H54 (cell line): ENCODE measurements around the gene ERP27.

ENCODE experiments used
- DNase-seq: peaks from one replicate; pipeline ENCODE4 v3.0.0; 2011; ENCODE audit warnings: low spot score, mixed read lengths; ENCODE audit not compliant: insufficient read length
- FAIRE-seq: peaks from 3 replicates; lab custom pipeline; 2011; peaks lifted over from hg19 to GRCh38; lab: Jason Lieb, UNC
- POLR2A ChIP-seq: IDR thresholded peaks from 2 replicates; pipeline ENCODE4 v1.6.1; 2011; ENCODE audit warnings: low read depth, mild to moderate bottlenecking, low read length

The ERP27 gene

DNA sequence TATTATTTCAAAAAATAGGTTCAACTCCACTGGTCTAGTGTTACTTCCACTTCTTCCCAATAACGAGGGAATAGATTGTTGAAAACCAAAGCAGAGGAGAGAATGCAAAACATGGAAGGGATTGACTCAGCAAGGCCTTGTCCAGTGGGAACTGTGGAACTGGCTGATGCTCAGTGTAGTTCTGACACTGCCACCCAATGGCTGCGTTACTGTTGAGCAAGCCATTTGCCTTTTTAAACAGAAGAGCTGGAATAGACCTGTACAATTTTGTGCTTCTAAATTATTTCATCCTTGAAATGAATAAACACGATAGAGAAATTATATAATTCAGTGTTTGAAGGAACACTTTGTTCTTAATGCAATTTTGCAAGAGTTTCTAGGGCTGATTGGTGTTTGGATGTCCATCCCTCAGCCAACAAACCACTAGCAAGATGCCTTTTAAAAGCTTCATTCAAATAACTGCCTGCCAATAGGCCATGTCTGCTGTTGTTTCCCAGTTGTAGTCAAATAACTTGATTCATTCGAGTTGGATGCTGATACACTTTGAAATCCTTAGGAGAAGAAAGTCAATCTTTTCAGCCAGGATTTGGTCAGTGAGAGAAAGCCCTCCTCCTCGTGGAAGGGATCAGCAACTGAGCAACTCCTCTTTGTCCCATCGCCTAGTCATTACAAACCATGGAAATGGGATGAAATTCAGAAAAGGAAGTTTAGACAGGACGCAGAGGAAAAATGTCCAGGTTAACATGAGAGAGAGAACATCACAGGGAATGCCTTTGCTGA is 45.4 kb downstream of the ERP27 start:
- no peak for TF ChIP-seq POLR2A
- DNase-seq (no peak), FAIRE-seq (no peak)

DNA sequence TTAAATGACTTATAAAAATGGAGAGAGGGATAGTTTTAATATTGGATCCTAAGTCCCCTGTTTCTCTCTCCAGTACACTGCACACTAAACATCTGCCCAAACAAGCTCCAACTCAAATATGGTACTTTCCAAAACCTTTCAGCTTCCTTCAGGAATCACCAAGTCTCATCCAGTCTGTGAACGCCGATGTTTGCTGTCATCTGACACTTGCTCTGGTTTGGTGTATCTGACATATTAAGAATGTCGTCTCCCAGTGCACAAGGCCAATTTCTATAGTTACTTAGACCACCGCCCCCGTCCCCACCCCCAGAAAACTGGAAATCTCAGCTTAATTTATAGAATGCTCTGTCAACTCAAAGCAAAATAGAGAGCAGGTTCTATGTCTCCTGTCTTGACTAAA is 47.6 kb downstream of the ERP27 start:
- DNase-seq (no peak), FAIRE-seq (no peak)
- TF ChIP-seq POLR2A: no peak

GRCh38 chr12:14886271-14886670 is 52.1 kb downstream of the ERP27 start:
- FAIRE-seq (no peak), DNase-seq (no peak)
- TF ChIP-seq POLR2A: no peak

- no peak for TF ChIP-seq POLR2A
- DNase-seq: no peak
- no peak for FAIRE-seq
Measured at GRCh38 chr12:14885718-14886221, 52.6 kb downstream of the ERP27 start, which contains the start of gene MGP. MGP (minus strand) TSS chr12:14885854; CDS start chr12:14885791, 63 bp downstream.

- no peak for TF ChIP-seq POLR2A
- DNase-seq (no peak), FAIRE-seq (no peak)
Measured at GRCh38 chr12:14884458-14884878, 53.9 kb downstream of the ERP27 start.

GRCh38 chr12:14883686-14884085 is 54.7 kb downstream of the ERP27 start:
- TF ChIP-seq POLR2A: no peak
- FAIRE-seq: no peak
- no peak for DNase-seq

GRCh38 chr12:14880890-14881453 is 57.4 kb downstream of the ERP27 start:
- no peak for TF ChIP-seq POLR2A
- FAIRE-seq (no peak), DNase-seq (no peak)

DNA sequence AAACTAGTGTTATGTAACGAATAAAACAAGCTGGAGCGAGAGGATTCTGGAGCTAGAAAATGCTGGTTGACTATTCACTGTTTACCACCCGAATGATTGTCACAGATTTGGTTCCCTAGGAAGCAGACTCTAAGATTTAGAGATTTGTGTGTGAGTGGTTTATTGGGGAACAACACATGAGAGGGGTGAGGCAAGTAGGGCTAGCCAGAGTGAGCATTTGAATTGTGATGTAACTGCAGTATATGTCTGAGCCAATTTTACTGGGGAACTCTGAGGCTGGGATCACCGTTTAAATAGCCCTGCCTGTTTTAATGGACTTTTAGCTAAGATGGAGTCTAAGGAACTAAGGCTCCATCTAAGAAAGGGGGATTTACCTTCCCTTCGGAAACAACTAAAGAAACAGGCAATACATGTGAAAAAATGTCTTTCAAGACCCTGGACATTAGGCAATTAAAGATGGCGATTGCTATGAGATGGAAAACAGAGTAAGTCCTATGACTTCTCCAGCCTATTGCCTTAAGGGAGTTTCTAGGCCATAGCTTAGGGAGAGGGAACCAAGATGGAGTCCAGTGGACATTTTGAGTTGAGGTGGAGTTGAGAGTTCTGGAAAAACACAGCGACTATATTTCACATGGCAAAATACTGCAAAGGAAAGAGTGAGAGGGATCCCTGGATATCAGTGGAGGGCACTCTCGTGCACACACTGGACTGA is 59.0 kb downstream of the ERP27 start:
- TF ChIP-seq POLR2A: no peak
- no peak for FAIRE-seq
- DNase-seq: no peak

DNA sequence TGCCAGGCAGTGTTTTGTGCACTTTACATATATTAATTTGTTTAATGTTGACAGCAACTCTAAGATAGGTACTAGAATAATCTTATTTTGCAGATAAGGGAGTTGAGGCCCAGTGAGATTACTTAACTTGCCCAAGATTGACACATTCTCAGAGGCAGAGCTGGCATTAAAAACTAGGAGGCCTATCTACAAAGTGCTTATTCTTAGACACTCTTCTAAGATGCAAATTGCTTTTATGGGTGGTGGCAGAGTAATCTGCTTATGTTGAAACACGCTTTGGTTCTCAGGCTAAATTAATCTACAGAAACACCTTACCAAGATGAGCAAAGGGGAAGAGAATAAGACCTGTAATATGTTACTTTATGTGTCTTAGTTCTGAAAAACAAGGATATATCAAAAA is 59.8 kb downstream of the ERP27 start:
- TF ChIP-seq POLR2A: no peak
- no peak for FAIRE-seq
- no peak for DNase-seq

DNA sequence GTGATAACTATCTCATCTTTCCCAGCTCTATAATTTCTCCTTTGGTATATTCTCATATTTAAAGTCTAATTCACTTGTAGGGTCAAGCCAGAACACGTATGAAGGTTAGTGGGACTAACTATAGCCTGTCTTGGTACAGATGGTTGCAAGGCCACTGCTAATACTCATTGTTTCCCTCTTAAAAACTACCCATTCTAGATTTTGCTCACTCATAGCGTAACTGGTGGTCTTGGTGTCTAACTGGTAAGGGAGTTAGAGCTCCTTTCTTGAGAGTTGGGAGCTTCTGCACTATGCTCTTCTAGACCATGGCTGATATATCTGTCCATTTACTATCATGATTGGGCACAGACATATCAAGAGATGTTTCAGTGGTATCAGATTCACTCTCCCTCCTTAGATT is 61.5 kb downstream of the ERP27 start:
- no peak for TF ChIP-seq POLR2A
- FAIRE-seq: no peak
- DNase-seq: no peak

GRCh38 chr12:14874882-14875281 is 63.5 kb downstream of the ERP27 start:
- no peak for TF ChIP-seq POLR2A
- no peak for FAIRE-seq

GRCh38 chr12:14873440-14874185 is 64.7 kb downstream of the ERP27 start:
- DNase-seq (no peak), FAIRE-seq (no peak)
- no peak for TF ChIP-seq POLR2A

More at GRCh38 chr12:14874882-14875281, 63.5 kb downstream of the ERP27 start:
- DNase-seq: no peak

- no peak for FAIRE-seq
- TF ChIP-seq POLR2A: no peak
Measured at GRCh38 chr12:14871886-14872285, 66.5 kb downstream of the ERP27 start.

More at GRCh38 chr12:14871886-14872285, 66.5 kb downstream of the ERP27 start:
- DNase-seq: no peak
